GM18520 (cell line): ENCODE data around the gene SERHL2.
"Not testable (repeated sequence)": the region's sequence is repeated elsewhere in the genome, so short reads cannot be mapped to it uniquely, and the experiment has no call there.

Source experiments
- ATAC-seq: cut with Tn5 transposase; IDR thresholded peaks from one replicate; pipeline ENCODE4 v1.9.1; 2021; ENCODE audit not compliant: unreplicated experiment

SERHL2 gene

DNA sequence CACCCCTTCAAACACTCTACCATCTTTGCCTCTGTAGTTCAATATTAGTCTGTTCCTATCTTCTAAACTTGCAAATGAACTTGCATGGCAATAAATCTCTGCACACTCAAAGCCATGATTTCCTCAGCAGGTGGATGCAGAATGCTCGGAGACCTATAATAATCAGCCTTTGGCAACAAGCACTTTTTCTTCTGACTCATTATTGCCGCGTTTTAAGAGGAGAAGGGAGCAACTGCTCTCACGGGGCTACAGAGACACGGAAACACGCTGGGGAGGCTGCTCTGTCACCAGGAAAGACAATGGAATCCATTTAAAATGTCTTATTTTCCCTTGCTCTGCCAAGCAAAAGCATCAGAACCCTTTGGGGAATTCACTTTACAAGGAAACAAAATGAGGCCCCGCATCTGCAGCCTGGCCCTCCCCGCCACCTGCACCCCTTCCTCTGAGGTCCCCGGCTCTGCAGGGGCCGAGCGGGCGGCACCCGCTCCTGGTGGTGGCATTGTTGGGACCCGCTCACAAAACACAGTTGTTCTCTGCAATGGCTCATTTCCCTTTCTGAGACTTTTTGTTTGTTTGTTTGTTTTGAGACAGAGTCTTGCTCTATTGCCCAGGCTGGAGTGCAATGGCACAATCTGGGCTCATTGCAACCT lies 18.5 kb upstream of the SERHL2 start:
- ATAC-seq: not testable (repeated sequence)

DNA sequence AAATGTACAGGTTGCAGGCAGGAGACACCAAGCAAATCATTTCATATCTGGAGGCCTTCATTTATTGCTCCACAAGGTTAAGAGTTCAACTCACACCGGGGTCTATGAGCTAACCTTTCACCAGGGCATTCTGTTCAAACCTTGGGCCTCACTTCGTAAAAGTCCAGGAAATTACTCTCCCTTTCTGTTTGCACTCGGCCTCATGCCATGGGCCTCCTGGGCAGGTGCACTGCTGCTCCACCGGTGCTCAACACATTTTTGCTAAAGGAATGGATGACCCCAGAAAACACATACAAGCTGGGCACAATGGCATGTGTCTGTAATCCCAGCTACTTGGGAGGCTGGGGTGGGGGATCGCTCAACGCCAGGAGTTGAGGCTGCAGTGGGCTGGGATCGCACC lies 17.6 kb upstream of the SERHL2 start:
- no peak for ATAC-seq

DNA sequence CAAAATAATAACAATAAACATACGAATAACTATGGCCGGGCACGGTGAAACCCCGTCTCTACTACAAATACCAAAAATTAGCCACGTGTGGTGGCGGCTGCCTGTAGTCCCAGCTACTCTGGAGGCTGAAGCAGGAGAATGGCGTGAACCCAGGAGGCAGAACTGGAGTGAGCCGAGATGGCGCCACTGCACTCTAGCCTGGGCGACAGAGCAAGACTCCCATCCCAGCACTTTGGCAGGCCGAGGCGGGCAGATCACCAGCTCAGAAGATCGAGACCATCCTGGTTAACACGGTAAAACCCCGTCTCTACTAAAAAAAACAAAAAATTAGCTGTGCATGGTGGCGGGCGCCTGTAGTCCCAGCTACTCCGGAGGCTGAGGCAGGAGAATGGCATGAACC lies 17.1 kb upstream of the SERHL2 start:
- not testable (repeated sequence) for ATAC-seq

DNA sequence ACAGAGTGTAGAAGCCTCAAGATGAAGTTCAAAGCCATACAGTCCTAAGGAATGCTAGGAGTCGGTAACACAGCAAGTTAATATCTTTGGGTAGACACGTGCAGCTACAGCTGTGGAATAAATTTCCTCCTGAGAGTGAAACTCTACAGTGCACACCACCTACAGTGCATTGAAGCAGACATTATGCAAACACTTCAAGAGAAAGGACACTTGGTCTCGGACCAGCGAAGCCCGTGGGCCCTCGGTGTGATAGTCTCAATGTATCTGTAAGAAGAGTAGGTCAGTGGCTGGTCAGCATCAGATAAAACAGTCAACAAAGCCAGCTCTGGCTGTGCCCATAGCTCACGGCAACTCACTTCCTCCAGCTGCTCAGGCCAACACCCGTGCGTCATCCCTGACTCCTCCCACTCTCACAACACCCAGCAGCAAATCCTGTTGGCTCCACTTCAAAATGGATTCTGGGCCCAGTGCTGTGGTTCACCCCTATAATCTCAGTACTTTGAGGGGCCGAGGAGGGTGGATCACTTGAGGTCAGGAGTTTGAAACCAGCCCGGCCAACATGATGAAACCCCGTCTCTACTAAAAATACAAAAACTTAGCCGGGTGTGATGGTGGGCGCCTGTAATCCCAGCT lies 16.4 kb upstream of the SERHL2 start:
- ATAC-seq: not testable (repeated sequence)

DNA sequence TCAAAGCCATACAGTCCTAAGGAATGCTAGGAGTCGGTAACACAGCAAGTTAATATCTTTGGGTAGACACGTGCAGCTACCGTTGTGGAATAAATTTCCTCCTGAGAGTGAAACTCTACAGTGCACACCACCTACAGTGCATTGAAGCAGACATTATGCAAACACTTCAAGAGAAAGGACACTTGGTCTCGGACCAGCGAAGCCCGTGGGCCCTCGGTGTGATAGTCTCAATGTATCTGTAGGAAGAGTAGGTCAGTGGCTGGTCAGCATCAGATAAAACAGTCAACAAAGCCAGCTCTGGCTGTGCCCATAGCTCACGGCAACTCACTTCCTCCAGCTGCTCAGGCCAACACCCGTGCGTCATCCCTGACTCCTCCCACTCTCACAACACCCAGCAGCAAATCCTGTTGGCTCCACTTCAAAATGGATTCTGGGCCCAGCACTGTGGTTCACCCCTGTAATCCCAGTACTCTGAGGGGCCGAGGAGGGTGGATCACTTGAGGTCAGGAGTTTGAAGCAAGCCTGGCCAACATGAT lies 14.5 kb upstream of the SERHL2 start:
- ATAC-seq: not testable (repeated sequence)

DNA sequence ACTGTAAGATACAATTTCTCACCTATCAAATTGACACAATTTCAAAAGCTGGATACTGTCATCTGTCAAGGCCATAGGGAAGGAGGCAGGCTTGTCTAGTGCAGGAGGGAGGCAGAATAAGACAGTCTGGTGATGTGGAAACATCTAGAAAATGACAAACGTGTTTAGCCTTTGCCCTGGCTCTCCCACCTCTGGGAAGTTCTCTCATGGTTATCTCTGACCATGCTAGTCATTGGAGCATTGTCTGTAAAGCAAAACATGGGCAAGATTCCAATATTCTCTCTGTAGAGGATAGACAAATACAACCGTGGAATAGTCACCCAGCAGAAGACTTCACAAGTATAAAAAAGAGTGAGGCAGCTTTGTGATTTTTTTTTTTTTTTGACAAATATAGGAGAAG lies 9.1 kb upstream of the SERHL2 start:
- ATAC-seq: no peak

DNA sequence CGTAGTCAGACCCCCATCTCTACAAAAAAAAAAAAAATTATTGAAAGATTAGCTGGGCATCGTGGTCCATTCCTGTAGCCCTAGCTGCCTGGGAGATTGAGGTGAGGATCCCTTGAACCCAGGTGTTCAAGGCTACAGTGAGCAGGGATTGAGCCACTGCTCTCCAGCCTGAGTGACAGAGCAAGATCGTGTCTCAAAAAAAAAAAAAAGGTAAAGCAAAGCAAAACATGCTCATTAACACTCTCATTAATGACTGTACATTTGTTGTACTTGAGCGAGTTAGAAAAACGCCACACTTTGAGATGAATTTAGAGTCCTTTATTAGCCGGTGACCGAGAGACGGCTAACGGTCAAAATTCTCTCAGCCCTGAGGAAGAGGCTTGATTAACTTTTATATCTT lies 6.2 kb upstream of the SERHL2 start:
- ATAC-seq: no peak

DNA sequence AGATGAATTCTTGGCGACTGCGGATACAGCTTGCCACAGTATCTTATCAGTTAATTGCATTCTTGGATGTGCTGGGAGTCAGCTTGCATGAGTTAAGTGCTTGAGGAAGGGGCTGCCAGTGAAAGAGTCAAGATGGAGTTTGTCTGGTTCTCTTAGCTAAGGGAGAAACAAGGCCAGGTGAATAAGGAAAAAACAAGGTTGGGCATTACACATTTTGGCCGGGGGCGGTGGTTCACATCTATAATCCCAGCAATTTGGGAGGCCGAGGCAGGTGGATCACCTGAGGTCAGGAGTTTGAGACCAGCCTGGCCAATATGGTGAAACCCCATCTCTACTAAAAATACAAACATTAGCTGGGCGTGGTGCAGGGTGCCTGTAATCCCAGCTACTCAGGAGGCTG lies 5.6 kb upstream of the SERHL2 start:
- not testable (repeated sequence) for ATAC-seq

DNA sequence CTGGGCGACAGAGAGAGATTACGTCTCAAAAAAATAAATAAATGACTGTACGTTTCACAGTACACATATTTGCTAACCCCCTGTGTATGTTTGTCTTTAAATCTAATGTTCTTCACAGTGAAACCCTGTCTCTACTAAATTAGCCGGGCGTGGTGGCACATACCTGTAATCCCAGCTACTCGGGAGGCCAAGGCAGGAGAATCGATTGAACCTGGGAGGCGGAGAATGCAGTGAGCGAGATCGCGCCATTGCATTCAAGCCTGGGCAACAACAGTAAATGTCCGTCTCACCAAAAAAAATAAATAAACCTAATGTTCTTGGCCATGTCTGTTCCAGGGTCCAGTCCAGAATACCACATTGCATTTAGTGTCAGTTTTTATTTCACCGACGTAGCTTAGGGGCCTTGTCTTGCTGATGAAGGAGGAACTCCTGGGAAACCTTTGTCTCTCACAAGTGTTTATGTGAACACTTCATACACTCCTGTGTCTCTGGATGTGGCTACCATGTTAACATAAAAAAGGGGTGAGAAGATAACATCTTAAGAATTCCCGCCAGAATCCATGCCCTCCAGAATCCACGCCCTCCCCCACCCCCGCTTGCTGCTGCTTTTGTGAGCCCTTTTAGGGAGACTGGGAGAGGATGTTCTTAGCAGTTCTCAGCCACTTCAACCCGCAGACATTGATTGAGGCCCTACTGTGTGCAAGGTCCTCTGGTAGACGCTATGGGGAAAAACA lies 5.0 kb upstream of the SERHL2 start:
- no peak for ATAC-seq

DNA sequence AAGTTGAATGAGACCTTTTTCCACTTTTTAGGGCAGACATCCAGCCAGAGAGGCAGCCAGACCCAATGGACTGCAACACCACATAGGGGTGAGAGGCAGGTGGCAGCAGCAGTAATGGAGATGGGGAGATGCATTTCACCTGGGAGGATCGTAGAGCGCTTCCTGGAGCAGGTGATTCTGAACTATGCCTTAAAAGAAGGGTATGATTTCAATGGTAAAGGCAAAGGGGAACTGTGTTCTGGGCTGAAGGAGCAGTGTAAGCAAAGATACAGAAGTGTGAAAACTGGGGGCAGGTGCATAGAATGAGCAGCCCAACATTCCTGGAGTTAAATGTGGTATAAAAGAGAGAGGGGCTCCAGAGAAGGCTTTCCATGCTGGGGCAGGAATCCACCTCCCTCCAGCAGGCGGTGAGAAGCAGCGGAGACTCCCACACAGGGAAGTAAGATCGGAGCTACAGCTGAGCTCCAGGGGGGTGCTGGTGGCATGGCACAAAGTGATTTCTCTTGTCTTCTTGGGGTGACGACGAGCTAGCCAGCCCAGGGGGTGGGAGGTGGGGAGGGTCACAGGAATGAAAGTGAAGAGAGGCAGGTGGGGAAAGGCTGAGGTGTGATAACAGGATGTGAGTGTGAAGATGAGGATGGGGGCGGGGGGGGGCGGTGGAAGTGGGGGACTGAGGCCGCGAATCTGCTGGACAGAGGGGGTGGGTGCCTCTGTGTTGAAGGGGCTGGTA lies 4.3 kb upstream of the SERHL2 start:
- no peak for ATAC-seq

DNA sequence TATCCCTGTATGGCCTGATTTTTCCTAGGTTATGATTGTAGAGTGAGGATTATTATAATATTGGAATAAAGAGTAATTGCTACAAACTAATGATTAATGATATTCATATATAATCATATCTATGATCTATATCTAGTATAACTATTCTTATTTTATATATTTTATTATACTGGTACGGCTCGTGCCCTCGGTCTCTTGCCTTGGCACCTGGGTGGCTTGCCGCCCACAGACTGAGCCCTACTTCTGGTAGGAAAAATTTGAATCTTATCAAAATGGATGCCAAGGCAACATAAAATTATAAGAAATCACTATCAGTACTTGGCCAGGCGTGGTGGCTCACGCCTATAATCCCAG lies 1.5 kb upstream of the SERHL2 start:
- ATAC-seq: not testable (repeated sequence)

DNA sequence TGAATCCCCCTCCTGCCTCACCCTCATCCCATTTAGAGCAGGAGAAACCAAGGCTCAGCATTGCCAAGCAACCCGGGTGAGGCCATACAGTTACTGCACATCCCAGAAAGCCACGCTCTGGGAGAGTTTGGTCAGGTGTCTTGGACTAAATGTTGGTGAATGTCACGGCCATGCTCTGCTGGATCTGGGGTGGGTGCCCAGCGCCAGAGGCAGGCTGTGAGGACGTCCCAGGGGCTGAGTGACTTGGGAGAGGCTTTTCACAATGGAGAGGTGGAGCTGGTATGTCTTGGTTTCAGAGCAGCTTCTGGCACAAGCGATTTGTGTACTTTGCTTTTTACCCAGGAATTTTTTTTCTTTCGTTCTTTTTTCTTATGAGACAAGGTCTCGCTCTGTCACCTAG lies 6.6 kb downstream of the SERHL2 start:
- no peak for ATAC-seq

DNA sequence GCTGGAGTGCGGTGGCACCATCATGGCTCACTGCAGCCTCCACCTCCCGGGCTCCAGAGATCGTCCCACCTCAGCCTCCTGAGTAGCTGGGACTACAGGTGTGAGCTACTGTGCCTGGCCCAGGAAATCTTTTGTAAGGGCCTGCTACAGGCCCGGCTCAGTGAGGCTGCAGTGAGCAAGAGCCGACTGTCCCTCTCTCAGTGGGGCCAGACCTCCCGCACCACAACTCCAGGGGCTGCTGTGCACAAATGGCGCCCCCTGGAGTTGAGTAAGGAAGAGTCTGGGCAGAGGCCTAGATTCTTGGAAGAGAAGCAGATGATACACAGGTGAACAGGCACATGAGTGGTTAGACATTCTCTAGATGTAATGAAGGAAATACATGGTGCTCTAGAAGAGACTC lies 7.0 kb downstream of the SERHL2 start:
- no peak for ATAC-seq

DNA sequence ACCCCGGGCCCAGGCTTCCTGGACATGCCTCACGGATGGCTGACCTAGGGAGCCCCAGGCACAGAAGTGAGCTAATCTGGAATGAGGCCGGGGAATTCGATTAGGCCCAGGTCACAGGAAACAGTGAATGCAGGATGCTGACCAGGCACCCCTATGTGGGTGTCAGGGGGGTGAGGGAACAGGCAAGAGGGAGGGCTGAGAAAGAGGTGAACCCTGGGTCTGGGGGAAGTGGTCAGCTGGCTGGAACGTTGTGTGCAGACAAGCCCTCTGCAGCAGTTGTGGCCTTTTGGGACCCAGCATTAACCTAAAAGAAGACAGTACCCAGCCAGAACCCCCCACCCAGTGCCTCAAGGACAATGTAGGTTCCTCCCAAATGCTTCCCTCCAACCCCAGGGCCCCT lies 8.1 kb downstream of the SERHL2 start:
- ATAC-seq: no peak

DNA sequence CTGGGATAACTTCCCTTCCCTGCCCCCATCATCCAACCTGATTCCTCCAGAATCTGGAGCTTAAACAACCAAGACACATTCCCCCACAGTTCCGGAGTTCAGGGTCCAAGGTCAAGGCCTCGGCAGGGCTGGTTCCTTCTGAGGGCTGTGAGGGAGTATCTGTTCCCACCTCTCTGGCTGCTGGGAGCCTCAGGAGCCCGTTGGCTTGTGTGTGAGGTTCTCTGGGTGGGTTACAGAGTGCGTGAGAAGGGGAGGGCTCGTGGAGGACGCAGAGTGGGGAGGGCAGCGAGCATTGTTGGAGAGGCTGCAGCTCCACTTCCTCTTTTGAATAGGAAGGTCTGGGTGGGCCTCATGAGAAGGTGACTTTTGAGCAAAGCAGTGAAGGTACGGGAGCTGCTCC lies 8.5 kb downstream of the SERHL2 start:
- ATAC-seq: no peak

DNA sequence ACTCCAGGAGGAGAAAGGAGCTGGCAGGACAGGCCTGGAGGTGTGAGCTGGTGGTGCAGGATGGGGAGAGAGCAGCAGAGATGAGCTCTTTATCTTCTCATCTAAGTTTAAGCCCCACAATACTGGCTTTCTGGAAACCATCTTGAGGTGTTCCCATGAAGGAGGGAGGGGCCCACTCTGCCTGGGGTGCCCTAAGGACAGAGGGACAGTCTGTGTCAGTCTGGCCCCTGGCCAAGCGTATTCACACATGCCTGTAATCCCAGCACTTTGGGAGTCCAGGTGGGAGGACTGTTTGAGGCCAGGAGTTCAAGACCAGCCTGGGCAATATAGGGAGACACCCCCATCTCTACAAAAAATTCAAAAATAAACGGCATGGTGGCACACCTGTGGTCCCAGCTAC lies 8.9 kb downstream of the SERHL2 start:
- no peak for ATAC-seq

DNA sequence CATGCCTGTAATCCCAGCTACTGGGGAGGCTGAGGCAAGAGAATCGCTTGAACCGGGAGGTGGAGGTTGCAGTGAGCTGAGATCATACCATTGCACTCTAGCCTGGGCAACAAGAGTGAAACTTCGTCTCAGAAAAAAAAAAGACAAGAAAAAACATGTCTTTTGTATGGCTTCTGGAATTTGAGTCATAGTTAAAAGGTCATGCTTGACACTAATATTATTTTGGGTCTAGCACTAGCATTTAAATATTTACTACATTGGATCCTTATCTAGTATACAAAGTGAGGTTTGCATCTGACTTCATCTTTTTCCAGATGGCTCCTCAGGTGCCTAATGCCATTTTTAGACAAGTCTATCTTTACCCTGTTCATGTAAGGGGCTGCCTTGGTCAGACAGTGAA lies 10.2 kb downstream of the SERHL2 start:
- not testable (repeated sequence) for ATAC-seq

DNA sequence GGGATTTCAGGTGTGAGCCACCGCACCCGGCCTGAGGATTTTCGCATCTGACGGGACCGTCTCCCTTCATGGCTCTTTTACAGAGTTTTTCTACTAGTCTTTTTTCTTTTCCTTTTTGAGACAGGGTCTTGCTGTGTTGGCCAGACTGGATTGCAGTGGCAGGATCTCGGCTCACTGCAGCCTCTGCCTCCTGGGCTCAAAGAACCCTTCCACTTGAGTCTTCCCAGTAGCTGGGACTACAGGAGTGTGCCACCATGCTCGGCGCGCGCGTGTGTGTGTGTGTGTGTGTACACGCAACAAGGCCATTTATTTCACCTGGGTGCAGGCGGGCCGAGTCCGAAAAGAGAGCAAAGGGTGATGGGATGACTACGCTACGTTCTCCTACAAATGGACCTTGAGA lies 10.9 kb downstream of the SERHL2 start:
- no peak for ATAC-seq

DNA sequence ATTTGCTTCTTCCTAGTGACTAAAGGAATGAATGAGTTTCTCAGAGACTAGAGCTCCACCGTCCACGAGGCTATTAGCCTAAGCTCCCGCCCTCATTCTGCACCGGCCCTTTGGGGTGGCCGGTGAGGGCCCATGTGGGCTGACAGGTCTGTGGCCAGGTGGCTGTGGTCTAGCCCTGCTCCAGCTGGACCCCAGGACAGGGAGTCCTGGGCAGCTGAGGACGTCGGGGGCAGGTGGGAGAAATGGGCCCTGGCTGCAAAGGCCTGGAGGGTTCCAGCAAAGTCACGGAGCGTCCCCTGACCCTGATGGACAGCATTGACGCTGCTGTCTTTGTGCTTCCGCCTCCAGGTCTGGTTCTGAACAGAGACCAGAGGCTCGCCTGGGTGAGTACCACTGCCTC lies 12.2 kb downstream of the SERHL2 start:
- ATAC-seq: no peak

DNA sequence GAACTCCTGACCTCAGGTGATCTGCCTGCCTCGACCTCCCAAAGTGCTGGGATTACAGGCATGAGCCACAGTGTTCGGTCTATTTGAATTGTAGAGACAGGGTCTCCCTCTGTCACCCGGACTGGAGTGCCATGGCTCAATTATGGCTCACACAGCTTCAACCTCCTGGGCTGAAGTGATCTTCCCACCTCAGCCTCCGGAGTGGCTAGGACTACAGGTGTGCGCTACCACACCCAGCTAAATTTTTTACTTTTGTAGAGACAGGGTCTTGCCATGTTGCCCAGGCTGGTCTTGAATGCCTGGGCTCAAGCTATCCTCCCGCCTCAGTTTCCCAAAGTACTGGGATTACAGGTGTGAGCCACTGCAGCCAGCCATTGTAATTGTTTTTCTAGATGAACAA lies 14.2 kb downstream of the SERHL2 start:
- not testable (repeated sequence) for ATAC-seq

DNA sequence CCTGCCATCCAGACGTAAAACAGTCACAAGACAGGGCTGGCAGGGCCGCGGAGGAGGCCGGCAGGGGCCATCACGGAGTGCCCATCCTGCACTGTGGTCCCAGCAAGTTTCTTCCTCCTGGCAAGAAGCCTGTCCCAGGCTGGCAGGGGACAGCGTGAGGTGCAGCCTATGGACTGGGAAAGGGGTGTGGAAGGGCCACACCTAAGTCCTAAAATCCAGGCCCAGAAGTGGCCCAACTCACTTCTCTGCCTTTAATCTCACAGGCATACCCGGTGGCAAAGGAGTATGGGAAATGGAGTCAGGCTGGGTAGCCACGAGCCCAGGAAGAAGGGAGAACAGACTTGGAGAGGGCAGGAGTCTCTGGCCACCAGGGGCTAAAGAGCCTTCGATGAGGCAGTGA lies 16.8 kb downstream of the SERHL2 start:
- not testable (repeated sequence) for ATAC-seq
